Activated CD4-positive, alpha-beta T cell treated with anti-CD3 and anti-CD28 coated beads for 36 hours (primary cell): ENCODE results near the gene TRIM63. TPM values are rescaled to one million over a fixed set of nuclear protein-coding genes. Genes with fewer than 3 reads are reported as not detected.
"Not testable (repeated sequence)": the region's sequence is repeated elsewhere in the genome, so short reads cannot be mapped to it uniquely, and the experiment has no call there.

Experiments used
- ATAC-seq: fragments of 200-7000 bp; cut with Tn5 transposase; one replicate; pipeline ENCODE4 v1.10.0; 2021; ENCODE audit warnings: mild to moderate bottlenecking, moderate library complexity
- CTCF ChIA-PET: fragments of 350-600 bp; sonication (Branson Sonifier 250); formaldehyde crosslinking; loops from one replicate; lab custom pipeline; 2021; ENCODE audit warnings: antibody characterized with exemption; lab: Charles Lee
- POLR2A ChIA-PET: fragments of 350-600 bp; sonication (Branson Sonifier 250); formaldehyde crosslinking; loops from one replicate; lab custom pipeline; 2021; ENCODE audit warnings: antibody characterized with exemption, inconsistent platforms; lab: Charles Lee
- DNase-seq: peaks from one replicate; pipeline ENCODE4 v3.0.0-alpha.2; 2020
- H3K27ac Mint-ChIP-seq: one replicate; pipeline ENCODE4 v1.8.0; 2021; ENCODE audit warnings: mixed read lengths
- H3K27me3 Mint-ChIP-seq: one replicate; pipeline ENCODE4 v1.8.0; 2021; ENCODE audit warnings: mixed read lengths
- H3K36me3 Mint-ChIP-seq: one replicate; pipeline ENCODE4 v1.8.0; 2021; ENCODE audit warnings: low read depth, mixed read lengths
- H3K4me1 Mint-ChIP-seq: one replicate; pipeline ENCODE4 v1.8.0; 2021; ENCODE audit warnings: mixed read lengths
- H3K4me3 Mint-ChIP-seq: one replicate; pipeline ENCODE4 v1.8.0; 2021; ENCODE audit warnings: mild to moderate bottlenecking, moderate library complexity, mixed read lengths
- H3K9me3 Mint-ChIP-seq: one replicate; pipeline ENCODE4 v1.8.0; 2021; ENCODE audit warnings: low read depth, mixed read lengths
- intact Hi-C, 2 experiments: fragments of 100-400 bp; cut with DNase I in 1 of 2; cut with micrococcal nuclease in 1 of 2; formaldehyde crosslinking; loops; one replicate each; pipeline versions ENCODE4 v1.14.2 to v1.15.1; 2022 to 2024; cut with DNase I, micrococcal nuclease
- total RNA-seq, 2 experiments: library from RNA; stranded (reverse); gene quantifications; one replicate each; pipeline ENCODE4 v1.2.3, GENCODE V29; 2021

Gene TRIM63
- total RNA-seq, 2 experiments from 2014 or later, result not detected

DNA sequence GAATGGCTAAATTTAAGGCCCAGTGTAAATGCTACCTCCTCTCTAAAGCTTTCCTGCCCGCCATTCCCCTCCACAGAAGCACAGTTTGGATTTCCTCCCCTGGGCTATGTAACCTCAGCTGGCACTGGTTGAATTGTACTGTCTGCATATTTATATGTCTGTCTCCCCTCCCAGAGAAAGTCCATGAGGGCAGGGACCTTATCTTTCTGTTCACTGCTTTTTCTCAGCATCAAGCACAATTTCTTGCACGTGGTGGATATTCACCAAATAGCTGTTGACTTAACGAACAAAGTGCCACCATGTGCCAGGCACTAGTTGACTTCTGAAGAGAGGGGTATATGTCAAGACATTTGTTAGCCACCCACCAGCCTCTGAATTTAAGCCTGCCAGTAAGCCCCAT lies 34.7 kb upstream of the TRIM63 start:
- H3K36me3 Mint-ChIP-seq, result no peaks in the 10 kb centered on the region
- H3K27ac Mint-ChIP-seq, result no peak overlapping the region
- intact Hi-C loops, result loop anchor here in 1 of 2 experiments (10.0 kb wide), 1 partner anchor 313 kb away; the partner anchor contains the start of gene LIN28A
- no peaks in the 10 kb centered on the region for H3K27me3 Mint-ChIP-seq
- ATAC-seq (no peak), DNase-seq (no peak)
- H3K9me3 Mint-ChIP-seq, result no peaks in the 10 kb centered on the region
- H3K4me3 Mint-ChIP-seq, result no peak overlapping the region
- CTCF ChIA-PET, result interaction anchor here (0.6 to 12.6 kb wide), 11 partner anchors 11 to 316 kb away, joined by 3 to 187 read pairs (median 3); no protein-coding TSS in a partner anchor
- POLR2A ChIA-PET, result no interaction called here
- H3K4me1 Mint-ChIP-seq, result peaks cover 7% of the 10 kb centered on the region

DNA sequence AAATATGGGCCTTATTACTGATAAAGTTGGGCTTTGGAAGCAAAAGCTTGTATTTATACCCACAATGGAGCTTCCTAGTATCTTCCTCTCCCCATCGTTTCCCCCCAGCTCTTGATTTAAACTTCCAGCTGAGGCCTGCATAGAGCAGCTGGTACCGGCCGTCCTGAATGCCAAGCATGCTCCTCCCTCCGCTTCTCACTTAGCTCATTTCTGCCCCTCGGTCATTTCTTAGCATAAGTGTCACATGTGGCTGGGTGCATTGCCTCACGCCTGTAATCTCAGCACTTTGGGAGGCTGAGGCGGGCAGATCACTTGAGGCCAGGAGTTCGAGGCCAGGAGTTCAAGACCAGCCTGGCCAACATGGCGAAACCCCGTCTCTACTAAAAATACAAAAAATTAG lies 32.8 kb upstream of the TRIM63 start:
- POLR2A ChIA-PET, result not testable (repeated sequence)
- intact Hi-C loops, result loop anchor here in 1 of 2 experiments (10.0 kb wide), 1 partner anchor 315 kb away; the partner anchor contains the start of gene LIN28A

DNA sequence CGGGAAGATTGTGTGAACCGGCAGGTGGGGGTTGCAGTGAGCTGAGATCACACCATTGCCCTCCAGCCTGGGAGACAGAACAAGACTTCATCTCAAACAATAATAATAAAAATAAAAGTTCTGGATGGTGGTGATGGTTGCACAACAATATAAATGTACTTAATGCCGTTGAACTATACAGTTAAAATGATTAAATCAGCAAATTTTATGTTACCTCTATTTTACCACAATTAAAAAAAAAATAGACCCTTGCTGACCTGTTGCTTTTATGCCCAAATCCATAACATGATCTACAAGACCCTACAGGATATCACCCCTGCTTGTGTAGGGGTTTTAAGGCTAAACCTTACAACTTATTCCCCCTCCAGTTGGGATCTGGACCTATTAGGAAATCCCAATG lies 32.4 kb upstream of the TRIM63 start:
- Mint-ChIP-seq H3K9me3 (no peaks in the 10 kb centered on the region), H3K4me3 (no peak overlapping the region), H3K36me3 (no peaks in the 10 kb centered on the region), H3K4me1 (peaks cover 4% of the 10 kb centered on the region), H3K27me3 (no peaks in the 10 kb centered on the region), H3K27ac (no peak overlapping the region)
- intact Hi-C loops, result loop anchor here in 1 of 2 experiments (10.0 kb wide), 1 partner anchor 315 kb away; the partner anchor contains the start of gene LIN28A
- ChIA-PET CTCF (interaction anchor here (1.2 to 12.6 kb wide), 2 partner anchors 44 to 134 kb away, joined by 3 to 187 read pairs; partner anchors contain the start of gene CEP85), POLR2A (no interaction called here)
- DNase-seq, result no peak
- ATAC-seq, result no peak

More for the DNA sequence above, 32.8 kb upstream of the TRIM63 start:
- not testable (repeated sequence) for DNase-seq, ATAC-seq, H3K27me3 Mint-ChIP-seq, H3K4me1 Mint-ChIP-seq, H3K4me3 Mint-ChIP-seq, H3K36me3 Mint-ChIP-seq, H3K27ac Mint-ChIP-seq, H3K9me3 Mint-ChIP-seq
- CTCF ChIA-PET, result interaction anchor here (1.2 to 12.6 kb wide), 2 partner anchors 44 to 134 kb away, joined by 3 to 187 read pairs; partner anchors contain the start of gene CEP85

DNA sequence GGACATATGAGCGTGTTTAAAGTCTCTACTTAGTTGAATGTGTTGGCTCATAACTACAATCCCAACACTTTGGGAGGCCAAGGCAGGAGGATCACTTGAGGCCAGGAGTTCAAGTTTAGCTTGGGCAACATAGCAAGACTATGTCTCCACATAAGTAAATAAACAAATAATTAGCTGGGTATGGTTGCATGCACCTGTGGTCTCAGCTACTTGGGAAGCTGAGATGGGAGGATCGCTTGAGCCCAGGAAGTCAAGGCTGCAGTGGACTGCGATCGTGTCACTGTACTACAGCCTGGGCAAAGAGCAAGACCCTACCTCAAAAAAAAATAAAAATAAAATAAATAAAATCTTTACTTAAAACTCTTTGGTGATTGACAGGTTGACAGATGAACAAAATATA lies 31.2 kb upstream of the TRIM63 start:
- no peak for DNase-seq
- H3K9me3 Mint-ChIP-seq, result no peaks in the 10 kb centered on the region
- H3K4me3 Mint-ChIP-seq, result no peak overlapping the region
- H3K4me1 Mint-ChIP-seq, result peaks cover 4% of the 10 kb centered on the region
- CTCF ChIA-PET, result interaction anchor here (0.6 to 12.6 kb wide), 3 partner anchors 45 to 790 kb away, joined by 3 to 187 read pairs (median 3); no protein-coding TSS in a partner anchor
- no peaks in the 10 kb centered on the region for H3K27me3 Mint-ChIP-seq
- no peaks in the 10 kb centered on the region for H3K36me3 Mint-ChIP-seq
- intact Hi-C loops, result no loop called here
- H3K27ac Mint-ChIP-seq, result no peak overlapping the region
- ATAC-seq, result no peak
- POLR2A ChIA-PET, result interaction anchor here (0.6 kb wide), 1 partner anchor 13 kb away, joined by 4 read pairs; the partner anchor contains the start of gene PDIK1L

DNA sequence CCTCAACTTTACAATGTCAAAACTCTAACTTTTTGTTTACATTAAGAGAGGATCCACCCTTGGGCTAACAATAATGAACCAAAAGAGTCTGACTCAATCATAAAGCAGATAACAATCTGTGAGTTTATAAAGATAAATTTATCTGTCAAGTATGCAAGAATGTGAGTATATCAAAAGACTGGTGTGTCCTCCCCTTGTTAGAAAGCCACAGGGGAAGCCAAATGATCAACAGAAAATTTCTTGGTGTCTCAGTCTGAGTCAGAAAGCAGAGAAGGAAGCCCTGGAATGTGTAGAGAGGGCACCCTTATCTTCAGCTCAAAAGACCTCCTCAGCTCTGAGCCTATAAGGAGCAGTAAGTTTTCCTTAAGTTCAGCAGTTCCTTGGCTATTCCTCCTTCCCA lies 30.3 kb upstream of the TRIM63 start:
- ChIA-PET POLR2A (no interaction called here), CTCF (interaction anchor here (0.9 to 1.5 kb wide), 3 partner anchors 47 to 62 kb away, joined by 3 to 4 read pairs (median 3); no protein-coding TSS in a partner anchor)
- Mint-ChIP-seq H3K4me1 (peaks cover 4% of the 10 kb centered on the region), H3K36me3 (no peaks in the 10 kb centered on the region), H3K27ac (no peak overlapping the region), H3K9me3 (no peaks in the 10 kb centered on the region), H3K4me3 (no peak overlapping the region), H3K27me3 (no peaks in the 10 kb centered on the region)
- ATAC-seq (no peak), DNase-seq (no peak)
- intact Hi-C loops, result no loop called here

DNA sequence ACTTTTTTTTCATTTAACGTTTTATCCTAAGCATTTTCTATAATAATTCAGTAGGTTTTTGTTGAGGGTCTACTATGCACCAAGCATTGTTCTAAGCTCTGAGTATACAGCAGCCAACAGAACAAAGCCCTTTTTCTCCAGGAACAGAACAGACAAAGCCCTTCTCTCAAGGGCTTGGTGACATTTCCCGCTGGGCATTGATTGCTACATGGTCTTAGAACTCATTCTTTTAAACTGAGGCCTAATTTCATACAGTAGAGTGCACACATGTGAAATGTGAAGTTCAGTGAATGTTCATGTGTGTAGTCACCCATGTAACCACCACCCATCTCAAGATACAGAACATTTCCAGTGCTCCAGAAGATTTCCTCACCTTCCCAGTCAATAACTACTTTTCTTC lies 29.0 kb upstream of the TRIM63 start:
- Mint-ChIP-seq H3K4me1 (peaks cover 4% of the 10 kb centered on the region), H3K4me3 (no peak overlapping the region), H3K9me3 (no peaks in the 10 kb centered on the region), H3K27ac (no peak overlapping the region), H3K27me3 (peaks cover 5% of the 10 kb centered on the region), H3K36me3 (no peaks in the 10 kb centered on the region)
- CTCF ChIA-PET, result interaction anchor here (1.3 to 1.5 kb wide), 2 partner anchors 48 to 60 kb away, joined by 3 to 4 read pairs; no protein-coding TSS in a partner anchor
- no peak for ATAC-seq
- POLR2A ChIA-PET, result no interaction called here
- intact Hi-C loops, result no loop called here
- no peak for DNase-seq

DNA sequence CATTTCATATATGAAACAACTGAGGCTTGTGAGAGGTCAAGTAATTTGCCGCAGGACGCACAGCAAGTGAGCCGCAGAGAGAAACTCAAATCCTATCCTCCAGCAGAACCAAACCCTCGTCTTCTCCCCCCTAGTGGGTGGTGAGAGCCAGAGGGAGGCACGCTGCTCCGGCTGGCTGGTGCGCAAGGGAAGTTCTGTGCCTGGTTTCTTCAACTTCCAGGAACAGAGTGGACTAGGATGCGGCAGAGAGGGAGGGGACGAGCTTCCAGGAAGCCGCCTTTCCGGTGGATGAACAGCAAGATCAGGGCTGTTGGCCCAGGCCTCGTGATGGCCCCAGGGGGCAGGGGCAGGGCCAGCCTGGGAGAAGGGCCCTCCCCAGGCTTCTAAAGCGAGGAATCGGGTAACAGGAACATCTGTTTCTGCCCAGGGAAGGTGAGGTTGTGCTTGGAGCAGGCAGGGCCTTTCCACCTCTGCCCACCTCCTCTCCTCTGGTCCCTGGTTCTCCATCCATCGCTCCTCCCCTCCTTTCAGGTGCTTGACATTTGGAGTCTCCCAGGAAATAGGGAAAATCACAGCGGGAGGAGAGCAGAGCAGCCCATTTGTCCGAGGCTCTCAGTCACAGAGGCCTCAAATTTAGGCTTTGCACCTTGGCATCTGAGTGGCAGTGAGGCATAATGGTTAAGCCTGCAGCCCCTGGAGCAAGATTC lies 27.4 kb upstream of the TRIM63 start:
- H3K27me3 Mint-ChIP-seq, result peaks cover 13% of the 10 kb centered on the region
- intact Hi-C loops, result no loop called here
- ChIA-PET POLR2A (no interaction called here), CTCF (interaction anchor here (0.6 kb wide), 1 partner anchor 26 kb away, joined by 3 read pairs; no protein-coding TSS in a partner anchor)
- H3K27ac Mint-ChIP-seq, result no peak overlapping the region
- ATAC-seq (no peak), DNase-seq (no peak)
- no peak overlapping the region for H3K4me3 Mint-ChIP-seq
- no peaks in the 10 kb centered on the region for H3K9me3 Mint-ChIP-seq
- H3K4me1 Mint-ChIP-seq, result peaks cover 4% of the 10 kb centered on the region
- no peaks in the 10 kb centered on the region for H3K36me3 Mint-ChIP-seq

DNA sequence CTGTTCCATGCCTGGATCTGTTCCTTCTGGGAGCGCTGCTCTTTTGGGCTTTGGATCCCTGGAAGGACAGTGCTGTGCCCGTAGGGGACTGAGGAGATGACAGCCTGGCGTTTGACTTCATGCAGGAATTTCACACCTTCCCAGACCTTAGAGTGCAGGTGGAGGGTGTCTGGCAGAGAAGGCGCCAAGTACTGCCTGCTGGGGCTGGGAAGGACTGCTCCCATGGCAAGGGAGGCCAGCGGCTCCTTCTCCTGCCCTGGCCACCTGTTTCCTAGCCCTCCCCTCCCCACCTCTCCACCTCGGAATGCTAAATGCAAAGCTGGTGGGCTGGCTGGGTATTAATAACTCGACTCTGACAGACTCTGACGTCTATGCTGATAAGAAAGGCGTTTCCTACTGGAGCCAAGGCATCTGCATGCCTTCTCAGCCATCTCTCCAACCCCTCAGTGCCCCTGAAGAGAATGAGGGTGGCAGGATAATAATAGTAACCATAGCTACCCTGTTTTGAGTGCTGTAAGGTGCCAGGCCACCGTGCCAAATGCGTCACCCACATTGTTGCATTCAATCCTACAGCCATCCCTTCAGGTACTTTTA lies 26.7 kb upstream of the TRIM63 start:
- ATAC-seq, result no peak

DNA sequence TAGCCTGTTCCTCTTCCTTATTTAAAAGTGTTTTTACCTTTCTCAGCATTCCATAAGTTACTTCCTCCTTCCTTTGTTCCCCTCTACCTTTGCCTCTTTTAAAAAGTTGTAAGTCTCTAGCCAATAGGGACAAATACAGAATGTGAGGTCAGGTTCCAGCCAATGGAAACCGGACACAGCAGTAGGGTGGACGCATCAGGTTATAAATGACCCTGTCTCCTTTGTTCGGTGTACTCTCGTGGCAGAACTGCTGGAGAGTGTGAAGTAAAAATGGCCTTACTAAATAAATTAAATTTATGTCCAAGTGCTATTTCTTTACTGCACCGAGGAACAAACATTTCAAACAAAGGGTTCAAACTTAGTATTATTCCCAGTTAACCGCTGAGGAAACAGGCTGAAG lies 26.1 kb upstream of the TRIM63 start:
- ATAC-seq, DNase-seq, H3K36me3 Mint-ChIP-seq, H3K4me1 Mint-ChIP-seq, H3K27ac Mint-ChIP-seq, H3K9me3 Mint-ChIP-seq, intact Hi-C loops, CTCF ChIA-PET, H3K4me3 Mint-ChIP-seq, POLR2A ChIA-PET: not testable (repeated sequence)
- H3K27me3 Mint-ChIP-seq, result peaks cover 17% of the 10 kb centered on the region

More for the DNA sequence above, 26.7 kb upstream of the TRIM63 start:
- CTCF ChIA-PET, result interaction anchor here (0.6 kb wide), 1 partner anchor 26 kb away, joined by 3 read pairs; no protein-coding TSS in a partner anchor
- intact Hi-C loops, result no loop called here
- Mint-ChIP-seq H3K4me1 (peaks cover 4% of the 10 kb centered on the region), H3K9me3 (no peaks in the 10 kb centered on the region), H3K36me3 (no peaks in the 10 kb centered on the region), H3K27me3 (peaks cover 14% of the 10 kb centered on the region), H3K4me3 (no peak overlapping the region), H3K27ac (no peak overlapping the region)
- POLR2A ChIA-PET, result no interaction called here
- no peak for DNase-seq

DNA sequence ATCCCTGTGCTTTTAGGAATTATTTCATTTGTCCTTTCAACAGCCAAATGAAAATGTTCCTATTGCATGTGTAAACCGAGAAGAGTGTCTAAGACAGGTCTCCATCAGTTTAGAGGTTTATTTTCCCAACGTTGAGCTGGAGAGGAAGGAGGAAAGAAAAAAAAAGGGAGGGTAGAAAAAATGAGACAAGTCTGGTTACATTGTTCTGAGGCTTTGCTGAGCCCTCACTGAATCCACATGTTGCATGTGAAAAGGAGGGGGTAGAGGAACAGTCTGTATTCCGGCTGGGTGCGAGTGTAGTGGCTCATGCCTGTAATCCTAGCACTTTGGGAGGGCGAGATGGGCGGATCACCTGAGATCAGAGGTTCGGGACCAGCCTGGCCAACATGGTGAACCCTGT lies 25.0 kb upstream of the TRIM63 start:
- no peaks in the 10 kb centered on the region for H3K36me3 Mint-ChIP-seq
- H3K27ac Mint-ChIP-seq, result no peak overlapping the region
- no peak for ATAC-seq
- no peaks in the 10 kb centered on the region for H3K4me1 Mint-ChIP-seq
- H3K9me3 Mint-ChIP-seq, result no peaks in the 10 kb centered on the region
- H3K4me3 Mint-ChIP-seq, result no peak overlapping the region
- ChIA-PET CTCF (no interaction called here), POLR2A (no interaction called here)
- intact Hi-C loops, result no loop called here
- peaks cover 17% of the 10 kb centered on the region for H3K27me3 Mint-ChIP-seq
- DNase-seq, result no peak

DNA sequence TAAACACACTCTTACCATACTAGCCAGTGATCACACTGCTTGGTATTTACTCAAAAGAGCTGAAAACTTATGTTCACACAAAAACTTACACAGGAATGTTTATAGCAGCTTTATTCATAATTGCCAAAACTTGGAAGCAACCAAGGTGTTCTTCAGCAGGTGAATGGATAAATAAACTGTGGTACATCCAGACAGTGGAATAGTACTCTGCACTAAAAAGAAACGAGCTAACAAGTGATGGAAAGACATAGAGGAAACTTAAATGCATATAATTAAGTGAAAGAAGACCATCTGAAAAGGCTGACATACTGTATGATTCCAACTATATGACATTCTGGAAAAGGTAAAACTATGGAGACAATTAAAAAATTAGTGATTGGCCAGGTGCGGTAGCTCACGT lies 23.5 kb upstream of the TRIM63 start:
- ChIA-PET CTCF (interaction anchor here (1.2 to 1.8 kb wide), 2 partner anchors 11 to 304 kb away, joined by 3 to 9 read pairs; no protein-coding TSS in a partner anchor), POLR2A (no interaction called here)
- Mint-ChIP-seq H3K36me3 (no peaks in the 10 kb centered on the region), H3K27ac (no peak overlapping the region), H3K4me3 (no peak overlapping the region), H3K9me3 (no peaks in the 10 kb centered on the region), H3K4me1 (no peaks in the 10 kb centered on the region), H3K27me3 (peaks cover 21% of the 10 kb centered on the region)
- intact Hi-C loops, result no loop called here
- no peak for ATAC-seq
- DNase-seq, result no peak
